ENCODE data around the gene CCDC60.

CCDC60 gene

GRCh38 chr12:119589097-119589496 is 254.6 kb downstream of the CCDC60 start:
- no peak for TF ChIP-seq POLR2A (IDR thresholded peaks at IDR 0.05; ENCODE audit: low read length)
- TF ChIP-seq GATA1 (IDR thresholded peaks at IDR 0.05; ENCODE audit: low read depth, low read length): no peak

GRCh38 chr12:119589634-119590033 is 255.1 kb downstream of the CCDC60 start:
- no peak for DNase-seq
- TF ChIP-seq GATA1 (IDR thresholded peaks at IDR 0.05; ENCODE audit: low read depth, low read length) (no peak), POLR2A (IDR thresholded peaks at IDR 0.05; ENCODE audit: low read length) (no peak)

More at GRCh38 chr12:119589097-119589496, 254.6 kb downstream of the CCDC60 start:
- DNase-seq: peak; percentile 57 to 78
